GM21717 (cell line): ENCODE measurements around the gene CISTR.
"Not testable (repeated sequence)": the region's sequence is repeated elsewhere in the genome, so short reads cannot be mapped to it uniquely, and the experiment has no call there.

Experiments
- ATAC-seq: cut with Tn5 transposase; IDR thresholded peaks from one replicate; pipeline ENCODE4 v1.9.1; 2021; ENCODE audit warnings: mild to moderate bottlenecking, moderate library complexity; ENCODE audit not compliant: unreplicated experiment

Gene CISTR

GRCh38 chr12:53722450-53723041 lies 29.2 kb downstream of the CISTR start:
- ATAC-seq, result no peak

DNA sequence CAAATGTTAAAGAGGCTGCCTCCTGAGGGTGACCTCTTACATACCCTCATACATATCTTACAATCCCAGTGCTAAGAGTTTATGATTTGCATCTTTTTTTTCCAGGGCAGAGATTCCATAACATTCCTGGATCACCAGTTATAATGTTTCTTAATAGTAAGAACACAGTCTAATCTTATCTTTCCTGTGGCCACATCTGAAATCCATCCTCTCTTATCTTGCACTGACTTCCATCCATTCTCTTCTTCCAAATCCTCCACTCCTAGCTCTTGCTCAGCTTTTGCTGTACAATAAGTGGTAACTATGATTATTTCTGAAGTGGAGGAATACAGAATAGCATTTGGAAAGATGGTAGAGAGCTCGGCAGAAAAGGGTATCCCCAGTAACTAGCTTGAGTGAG lies 30.8 kb downstream of the CISTR start:
- no peak for ATAC-seq

DNA sequence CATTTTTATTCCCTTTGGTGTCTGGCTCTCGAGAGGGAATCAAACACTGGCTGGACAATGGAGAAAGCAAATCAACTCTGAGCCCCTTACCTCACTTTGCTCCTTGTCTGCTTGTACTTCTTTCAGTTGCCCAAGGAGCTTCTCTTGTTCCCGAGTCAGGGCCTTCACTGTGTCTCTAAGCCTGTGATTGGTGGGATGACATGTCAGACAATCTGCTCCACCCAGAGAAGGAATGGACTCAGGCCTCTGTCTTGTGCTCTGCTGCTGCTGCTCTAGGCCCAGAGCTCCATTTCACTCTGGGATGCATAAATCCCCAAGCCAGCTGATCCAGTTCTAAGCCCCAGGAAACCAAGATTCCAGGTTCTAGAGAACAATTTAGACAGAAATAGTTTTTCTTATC lies 32.1 kb downstream of the CISTR start:
- ATAC-seq, result no peak

GRCh38 chr12:53718567-53718966 lies 33.2 kb downstream of the CISTR start:
- not testable (repeated sequence) for ATAC-seq

- no peak for ATAC-seq
These were observed 34.5 kb downstream of the CISTR start for GRCh38 chr12:53717319-53717718.

GRCh38 chr12:53714004-53714403 lies 37.8 kb downstream of the CISTR start:
- no peak for ATAC-seq

DNA sequence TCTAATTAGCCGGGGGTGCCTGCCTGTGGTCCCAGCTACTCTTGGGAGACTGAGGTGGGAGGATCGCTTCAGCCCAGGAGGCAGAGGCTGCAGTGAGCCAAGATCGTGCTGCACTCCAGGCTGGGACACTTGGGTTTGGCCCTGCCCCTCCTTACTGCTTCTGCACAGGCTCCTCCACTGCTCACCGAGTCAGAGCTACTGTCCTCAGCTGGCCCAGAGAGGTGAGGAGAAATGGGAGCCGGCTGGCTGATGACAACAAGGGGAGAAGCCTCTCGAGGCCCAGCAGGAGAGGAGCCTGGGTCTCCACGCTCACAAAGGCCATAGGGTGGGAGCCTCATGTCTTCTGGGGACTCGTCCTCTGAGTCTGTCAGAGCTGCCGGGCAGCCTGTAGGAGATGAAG lies 38.3 kb downstream of the CISTR start:
- ATAC-seq, result no peak

- ATAC-seq, result no peak
These were observed 39.6 kb downstream of the CISTR start for GRCh38 chr12:53712059-53712643.

- ATAC-seq, result no peak
These were observed 41.7 kb downstream of the CISTR start for GRCh38 chr12:53710091-53710490.

DNA sequence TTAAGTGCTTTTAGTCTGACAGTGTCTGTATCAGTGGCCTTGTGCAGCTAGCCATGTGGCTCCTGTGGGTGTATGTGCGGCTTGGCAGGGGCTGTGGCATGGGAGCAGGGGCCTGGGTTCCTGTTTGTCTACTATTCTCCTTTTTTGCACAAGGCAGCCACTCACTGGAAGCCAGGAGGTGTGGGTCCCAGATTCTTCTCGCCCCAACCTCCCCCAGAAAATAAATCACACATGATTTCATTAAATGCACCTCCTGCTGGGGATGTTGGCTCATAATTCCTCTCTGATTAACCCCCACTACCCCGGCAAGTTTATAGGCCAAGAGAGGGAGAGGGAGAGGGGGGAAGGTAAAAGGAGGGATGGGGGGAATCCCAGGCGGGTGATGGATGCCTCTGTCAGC lies 42.1 kb downstream of the CISTR start:
- no peak for ATAC-seq

- no peak for ATAC-seq
These were observed 45.7 kb downstream of the CISTR start for GRCh38 chr12:53706080-53706479.

DNA sequence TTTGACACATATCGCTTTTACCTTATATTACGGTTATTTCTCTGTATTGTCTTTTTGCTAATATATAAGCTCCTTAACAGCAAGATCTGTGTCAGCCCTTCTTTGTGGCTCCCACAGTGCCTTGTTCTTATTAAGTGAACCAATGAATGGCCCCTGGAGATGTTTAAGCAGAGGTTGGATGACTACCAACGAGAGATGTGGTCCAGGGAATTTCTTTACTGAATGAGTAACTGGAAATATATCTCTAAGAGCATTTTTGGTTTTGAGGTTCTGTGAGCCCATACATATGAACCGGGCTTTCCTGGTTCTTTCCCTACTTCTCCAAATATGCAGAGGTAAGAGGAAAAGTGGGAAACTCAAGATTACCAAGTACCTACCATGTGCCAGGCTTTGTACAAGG lies 48.0 kb downstream of the CISTR start:
- no peak for ATAC-seq

- ATAC-seq, result peak; percentile 52
These were observed 50.1 kb downstream of the CISTR start for GRCh38 chr12:53701518-53702264.

GRCh38 chr12:53700567-53700966 lies 51.2 kb downstream of the CISTR start:
- no peak for ATAC-seq

- ATAC-seq, result no peak
These were observed 52.1 kb downstream of the CISTR start for GRCh38 chr12:53699678-53700025.

DNA sequence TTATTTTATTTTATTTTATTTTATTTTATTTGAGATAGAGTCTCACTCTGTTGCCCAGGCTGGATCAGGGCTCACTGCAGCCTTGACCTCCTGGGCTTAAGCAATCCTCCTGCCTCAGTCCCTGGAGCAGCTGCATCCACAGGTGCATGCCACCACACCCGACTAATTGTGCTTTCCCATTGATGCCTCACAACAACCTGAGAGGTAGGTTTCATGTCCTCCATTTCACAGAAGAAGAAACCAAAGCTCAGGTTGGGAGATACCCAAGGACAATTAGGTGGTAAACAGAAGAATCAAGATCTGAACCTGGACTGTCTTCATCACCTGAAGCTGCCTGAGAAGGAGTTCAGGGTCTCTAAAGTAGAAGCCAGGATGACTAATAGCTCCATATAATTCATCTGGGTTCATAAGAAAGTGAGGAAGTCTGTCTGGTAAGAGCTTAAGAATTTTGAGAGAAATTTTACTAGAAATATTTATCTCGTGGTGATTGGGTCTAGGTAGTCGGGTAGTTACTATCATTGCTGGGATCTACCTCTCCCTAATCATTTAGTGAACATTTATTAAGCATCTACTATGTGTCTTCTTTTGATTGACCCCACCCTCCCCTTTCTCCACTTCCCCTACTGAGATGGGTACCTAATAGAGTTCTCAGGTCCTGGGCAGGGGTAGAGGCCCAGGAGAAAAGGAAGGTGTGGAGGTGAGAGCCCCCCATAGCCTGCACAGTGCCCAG lies 52.7 kb downstream of the CISTR start:
- ATAC-seq, result no peak

- ATAC-seq, result no peak
These were observed 55.0 kb downstream of the CISTR start for GRCh38 chr12:53696655-53697331.
